Testis (tissue), 3 donors: ENCODE data around the gene SLC26A9. TPM values are rescaled to one million over a fixed set of nuclear protein-coding genes. Genes with fewer than 3 reads are reported as not detected.
A peak's percentile ranks its signal among the peaks of the same experiment; 100 is the strongest.

ENCODE experiments used
- DNase-seq: peaks from one replicate; pipeline ENCODE4 v3.0.0-alpha.2; 2019
- H3K27ac ChIP-seq, 2 donors: fragments of 200-600 bp; sonication (generic); one replicate each; pipeline ENCODE4 v1.5.1; 2019
- H3K27me3 ChIP-seq: fragments of 200-600 bp; sonication (generic); one replicate; pipeline ENCODE4 v1.5.1; 2019
- H3K36me3 ChIP-seq: fragments of 200-600 bp; sonication (generic); one replicate; pipeline ENCODE4 v1.5.1; 2017; ENCODE audit warnings: low read depth; ENCODE audit errors: missing control alignments
- H3K4me1 ChIP-seq: fragments of 200-600 bp; sonication (generic); one replicate; pipeline ENCODE4 v1.5.1; 2019
- H3K4me3 ChIP-seq, 2 donors: fragments of 200-600 bp; sonication (generic); one replicate each; pipeline ENCODE4 v1.5.1; 2017 to 2019
- H3K9me3 ChIP-seq: fragments of 200-600 bp; sonication (generic); one replicate; pipeline ENCODE4 v1.5.1; 2017
- CTCF ChIP-seq, 3 experiments: fragments of 450-650 bp in 2 of 3; fragments of 200-600 bp in 1 of 3; sonication (generic) in 1 of 3; IDR thresholded peaks; one replicate each; pipeline ENCODE4 v1.5.1; 2016 to 2019; ENCODE audit warnings: antibody characterized with exemption in 3 of 3, mild to moderate bottlenecking in 2 of 3, moderate library complexity in 1 of 3
- POLR2A ChIP-seq: fragments of 450-650 bp; IDR thresholded peaks from one replicate; pipeline ENCODE4 v1.6.1; 2017; ENCODE audit warnings: antibody characterized with exemption, mild to moderate bottlenecking, moderate library complexity
- WGBS, 2 donors: methylation state at CpG; one replicate each; pipeline ENCODE4 v1.1.5; 2018; 5-methylcytosine and 5-hydroxymethylcytosine counted together
- intact Hi-C: fragments of 100-400 bp; cut with DNase I; formaldehyde crosslinking; loops from one replicate; pipeline ENCODE4 v1.15.1; 2023; ENCODE audit warnings: low total_unique reads
- polyA plus RNA-seq: library from polyadenylated mRNA; stranded (reverse); fragments of 350-450 nt; fragmentation: Illumina TruSeq; extraction: RNeasy Lipid Tissue Mini Kit (QIAGEN cat#74804); gene quantifications from one replicate; pipeline ENCODE4 v1.2.3, GENCODE V29; 2014; ENCODE audit warnings: low read depth, low replicate concordance; ENCODE audit not compliant: insufficient read depth
- total RNA-seq, 2 donors: library from RNA; depleted of rRNA; stranded (reverse); fragments of >200 nt; gene quantifications; one replicate each; pipeline ENCODE4 v1.2.3, GENCODE V29; 2016

SLC26A9 gene
- total and polyA plus RNA-seq, 3 donors from 2014 or later: 0.24 to 0.43 (median 0.26) TPM

- Histone ChIP-seq H3K9me3 (no peaks in the 10 kb centered on the region), H3K27ac (no peak overlapping the region), H3K36me3 (no peaks in the 10 kb centered on the region), H3K4me3 (no peak overlapping the region), H3K4me1 (peaks cover 19% of the 10 kb centered on the region), H3K27me3 (no peaks in the 10 kb centered on the region)
- TF ChIP-seq POLR2A: no peak
- no peak for TF ChIP-seq CTCF (IDR thresholded peaks at IDR 0.05)
- DNase-seq: no peak
- 94 to 97% methylated on average over 3 to 6 of the region's 6 CpGs for WGBS, 2 donors
- intact Hi-C loops: loop anchor here (5.0 to 10.0 kb wide), 2 partner anchors 62 to 184 kb away; no protein-coding TSS in a partner anchor
Measured at GRCh38 chr1:205979301-205979700, 36.0 kb upstream of the SLC26A9 start.

GRCh38 chr1:205978676-205979075, 35.4 kb upstream of the SLC26A9 start:
- no peak for TF ChIP-seq CTCF (IDR thresholded peaks at IDR 0.05)
- TF ChIP-seq POLR2A: no peak
- Histone ChIP-seq H3K4me3 (no peak overlapping the region), H3K9me3 (no peaks in the 10 kb centered on the region), H3K4me1 (peaks cover 19% of the 10 kb centered on the region), H3K27ac (no peak overlapping the region), H3K27me3 (no peaks in the 10 kb centered on the region), H3K36me3 (no peaks in the 10 kb centered on the region)
- DNase-seq: no peak
- intact Hi-C loops: loop anchor here (5.0 to 10.0 kb wide), 2 partner anchors 61 to 184 kb away; no protein-coding TSS in a partner anchor
- WGBS, 2 donors: 86 to 88% methylated on average over 7 of the region's 7 CpGs

- 82 to 100% methylated on average over 2 of the region's 2 CpGs for WGBS, 2 donors
- H3K4me1 ChIP-seq: peaks cover 19% of the 10 kb centered on the region
- intact Hi-C loops: loop anchor here (5.0 to 10.0 kb wide), 2 partner anchors 60 to 183 kb away; no protein-coding TSS in a partner anchor
- no peaks in the 10 kb centered on the region for H3K9me3 ChIP-seq
- no peak for TF ChIP-seq POLR2A
- TF ChIP-seq CTCF (IDR thresholded peaks at IDR 0.05): peak; percentile 94 to 96 (median 95)
- H3K27ac ChIP-seq: no peak overlapping the region
- peak; percentile 78 for DNase-seq
- H3K4me3 ChIP-seq: no peak overlapping the region
- H3K36me3 ChIP-seq: no peaks in the 10 kb centered on the region
- no peaks in the 10 kb centered on the region for H3K27me3 ChIP-seq
Measured at GRCh38 chr1:205977402-205978014, 34.3 kb upstream of the SLC26A9 start.

- TF ChIP-seq CTCF (IDR thresholded peaks at IDR 0.05) (no peak), POLR2A (no peak)
- Histone ChIP-seq H3K27me3 (no peaks in the 10 kb centered on the region), H3K4me1 (peaks cover 19% of the 10 kb centered on the region), H3K36me3 (no peaks in the 10 kb centered on the region), H3K9me3 (no peaks in the 10 kb centered on the region), H3K27ac (no peak overlapping the region), H3K4me3 (no peak overlapping the region)
- peak; percentile 86 for DNase-seq
- intact Hi-C loops: loop anchor here (5.0 to 10.0 kb wide), 2 partner anchors 60 to 182 kb away; no protein-coding TSS in a partner anchor
- WGBS, 2 donors: 50 to 56% methylated on average over 8 of the region's 8 CpGs
Measured at GRCh38 chr1:205976708-205977401, 33.6 kb upstream of the SLC26A9 start.
